WERI-Rb-1 (cell line): Measurements from ENCODE around the gene LYZ.

Experiments used
- DNase-seq: peaks from one replicate; pipeline ENCODE4 v3.0.0-alpha.2; 2020
- H3K27ac ChIP-seq: fragments of 250-450 bp; sonication (Bioruptor Pico); 2 replicates; pipeline ENCODE4 v1.5.1; 2020; ENCODE audit warnings: mild to moderate bottlenecking, moderate library complexity
- H3K27me3 ChIP-seq: fragments of 250-450 bp; sonication (Bioruptor Pico); 2 replicates; pipeline ENCODE4 v1.5.1; 2021; ENCODE audit warnings: mild to moderate bottlenecking, low read depth, moderate library complexity; ENCODE audit not compliant: insufficient read depth, severe bottlenecking
- H3K36me3 ChIP-seq: fragments of 250-450 bp; sonication (Bioruptor Pico); 2 replicates; pipeline ENCODE4 v1.5.1; 2020; ENCODE audit warnings: mild to moderate bottlenecking, moderate library complexity
- H3K4me3 ChIP-seq: 2 replicates; pipeline ENCODE4 v1.5.1; 2011; ENCODE audit warnings: low read depth, mild to moderate bottlenecking, control low read depth, low read length
- H3K9me3 ChIP-seq: fragments of 250-450 bp; sonication (Bioruptor Pico); 2 replicates; pipeline ENCODE4 v1.5.1; 2021; ENCODE audit warnings: mild to moderate bottlenecking, moderate library complexity; ENCODE audit not compliant: severe bottlenecking
- TF ChIP-seq, protein P1 (sequence below): IDR thresholded peaks from 2 replicates; pipeline ENCODE4 v1.5.1; 2011; ENCODE audit warnings: low read depth, mild to moderate bottlenecking, control low read depth, inconsistent platforms, low read length

LYZ gene

DNA sequence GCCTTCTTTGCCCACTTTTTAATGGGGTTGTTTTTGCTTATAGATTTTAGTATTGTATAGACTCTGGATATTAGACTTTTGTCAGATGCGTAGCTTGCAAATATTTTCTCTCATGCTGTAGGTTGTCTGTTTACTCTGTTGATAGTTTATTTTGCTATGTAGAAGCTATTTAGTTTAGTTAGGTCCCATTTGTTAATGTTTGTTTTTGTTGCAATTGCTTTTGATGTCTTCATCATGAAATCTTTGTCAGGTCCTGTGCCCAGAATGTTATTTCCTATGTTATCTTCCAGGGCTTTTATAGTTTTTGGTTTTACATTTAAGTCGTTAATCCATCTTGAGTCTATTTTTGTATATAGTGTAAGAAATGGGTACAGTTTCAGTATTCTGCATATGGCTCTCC is 30.0 kb upstream of the LYZ start:
- Histone ChIP-seq H3K4me3 (no peak overlapping the region), H3K27ac (no peak overlapping the region), H3K36me3 (no peaks in the 10 kb centered on the region), H3K9me3 (no peaks in the 10 kb centered on the region), H3K27me3 (no peaks in the 10 kb centered on the region)
- DNase-seq, result no peak
- TF ChIP-seq, protein P1, sequence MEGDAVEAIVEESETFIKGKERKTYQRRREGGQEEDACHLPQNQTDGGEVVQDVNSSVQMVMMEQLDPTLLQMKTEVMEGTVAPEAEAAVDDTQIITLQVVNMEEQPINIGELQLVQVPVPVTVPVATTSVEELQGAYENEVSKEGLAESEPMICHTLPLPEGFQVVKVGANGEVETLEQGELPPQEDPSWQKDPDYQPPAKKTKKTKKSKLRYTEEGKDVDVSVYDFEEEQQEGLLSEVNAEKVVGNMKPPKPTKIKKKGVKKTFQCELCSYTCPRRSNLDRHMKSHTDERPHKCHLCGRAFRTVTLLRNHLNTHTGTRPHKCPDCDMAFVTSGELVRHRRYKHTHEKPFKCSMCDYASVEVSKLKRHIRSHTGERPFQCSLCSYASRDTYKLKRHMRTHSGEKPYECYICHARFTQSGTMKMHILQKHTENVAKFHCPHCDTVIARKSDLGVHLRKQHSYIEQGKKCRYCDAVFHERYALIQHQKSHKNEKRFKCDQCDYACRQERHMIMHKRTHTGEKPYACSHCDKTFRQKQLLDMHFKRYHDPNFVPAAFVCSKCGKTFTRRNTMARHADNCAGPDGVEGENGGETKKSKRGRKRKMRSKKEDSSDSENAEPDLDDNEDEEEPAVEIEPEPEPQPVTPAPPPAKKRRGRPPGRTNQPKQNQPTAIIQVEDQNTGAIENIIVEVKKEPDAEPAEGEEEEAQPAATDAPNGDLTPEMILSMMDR, result no peak

DNA sequence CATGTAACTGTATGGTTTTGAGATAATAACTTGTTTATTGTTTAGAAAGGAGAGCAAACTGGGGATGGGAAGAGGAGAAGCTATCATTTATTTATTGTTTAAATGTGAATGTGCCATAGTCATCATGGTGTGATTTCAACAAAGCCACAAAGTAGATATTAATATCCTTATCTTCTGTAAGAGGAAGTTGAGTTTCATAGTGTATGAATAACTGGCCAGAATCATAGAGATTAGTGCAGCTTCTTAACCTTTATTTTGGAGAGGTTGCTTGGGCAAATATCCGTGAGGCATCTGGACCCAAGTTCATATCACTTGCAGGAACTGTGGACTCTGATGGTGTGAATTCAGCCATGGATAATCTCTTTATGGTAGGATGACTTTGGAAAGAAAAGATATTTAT is 26.8 kb upstream of the LYZ start:
- DNase-seq, result no peak
- H3K27ac ChIP-seq, result no peak overlapping the region
- no peak overlapping the region for H3K4me3 ChIP-seq
- TF ChIP-seq, protein P1, result no peak
- H3K36me3 ChIP-seq, result no peaks in the 10 kb centered on the region
- H3K9me3 ChIP-seq, result no peaks in the 10 kb centered on the region
- no peaks in the 10 kb centered on the region for H3K27me3 ChIP-seq

DNA sequence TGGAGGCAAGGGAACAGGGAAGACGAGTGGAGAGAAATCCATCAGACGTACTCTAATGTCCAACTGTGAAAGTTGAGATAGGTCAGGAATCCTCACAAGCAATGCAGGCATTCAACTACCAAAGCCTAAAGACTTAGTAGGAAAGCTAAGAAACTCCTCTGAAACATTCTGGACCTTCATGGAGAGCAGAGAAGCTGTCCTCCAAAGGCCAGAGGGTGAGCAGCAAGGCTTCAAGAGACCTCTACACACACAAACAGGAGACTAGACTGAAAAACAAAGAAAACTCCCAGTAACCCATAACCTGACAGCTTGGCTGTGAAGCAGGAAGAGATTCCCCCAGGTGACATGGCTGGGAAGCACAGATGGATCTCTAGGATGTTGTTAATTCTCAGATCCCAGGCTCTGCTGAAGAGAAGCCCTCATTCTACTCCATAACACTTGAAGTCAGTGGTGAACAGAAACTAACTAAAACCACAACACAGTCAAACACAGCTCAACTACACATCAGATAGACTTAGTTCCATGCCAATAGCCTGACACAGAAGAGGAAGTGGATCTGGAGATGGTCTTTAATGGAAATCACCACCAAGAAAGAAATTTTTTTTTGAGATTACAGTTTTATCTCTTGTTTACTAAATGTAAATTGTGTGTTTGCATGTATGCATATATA is 23.2 kb upstream of the LYZ start:
- no peaks in the 10 kb centered on the region for H3K9me3 ChIP-seq
- H3K4me3 ChIP-seq, result no peak overlapping the region
- no peaks in the 10 kb centered on the region for H3K27me3 ChIP-seq
- TF ChIP-seq, protein P1, result no peak
- no peak for DNase-seq
- no peak overlapping the region for H3K27ac ChIP-seq
- H3K36me3 ChIP-seq, result no peaks in the 10 kb centered on the region

DNA sequence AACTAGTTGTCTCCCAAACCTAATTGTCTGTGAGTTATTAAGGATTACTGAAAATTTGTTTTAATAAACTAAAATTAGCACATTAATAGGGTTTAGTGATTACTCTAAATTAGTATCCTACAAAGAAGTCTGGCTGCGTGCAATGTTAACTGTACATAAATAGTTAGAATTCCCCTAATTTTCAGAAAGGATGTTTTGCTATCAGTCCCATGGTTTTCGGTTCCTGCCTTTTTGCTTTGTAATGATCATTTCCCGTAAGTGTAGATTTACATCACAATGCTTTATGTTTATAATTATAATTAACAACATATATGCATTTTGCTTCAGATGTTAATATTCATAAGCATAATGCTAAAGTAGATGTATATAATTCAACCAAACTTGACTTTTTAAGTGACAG is 19.8 kb upstream of the LYZ start:
- Histone ChIP-seq H3K4me3 (no peak overlapping the region), H3K9me3 (no peaks in the 10 kb centered on the region), H3K27ac (no peak overlapping the region), H3K27me3 (no peaks in the 10 kb centered on the region), H3K36me3 (no peaks in the 10 kb centered on the region)
- TF ChIP-seq, protein P1, result no peak
- DNase-seq, result no peak

DNA sequence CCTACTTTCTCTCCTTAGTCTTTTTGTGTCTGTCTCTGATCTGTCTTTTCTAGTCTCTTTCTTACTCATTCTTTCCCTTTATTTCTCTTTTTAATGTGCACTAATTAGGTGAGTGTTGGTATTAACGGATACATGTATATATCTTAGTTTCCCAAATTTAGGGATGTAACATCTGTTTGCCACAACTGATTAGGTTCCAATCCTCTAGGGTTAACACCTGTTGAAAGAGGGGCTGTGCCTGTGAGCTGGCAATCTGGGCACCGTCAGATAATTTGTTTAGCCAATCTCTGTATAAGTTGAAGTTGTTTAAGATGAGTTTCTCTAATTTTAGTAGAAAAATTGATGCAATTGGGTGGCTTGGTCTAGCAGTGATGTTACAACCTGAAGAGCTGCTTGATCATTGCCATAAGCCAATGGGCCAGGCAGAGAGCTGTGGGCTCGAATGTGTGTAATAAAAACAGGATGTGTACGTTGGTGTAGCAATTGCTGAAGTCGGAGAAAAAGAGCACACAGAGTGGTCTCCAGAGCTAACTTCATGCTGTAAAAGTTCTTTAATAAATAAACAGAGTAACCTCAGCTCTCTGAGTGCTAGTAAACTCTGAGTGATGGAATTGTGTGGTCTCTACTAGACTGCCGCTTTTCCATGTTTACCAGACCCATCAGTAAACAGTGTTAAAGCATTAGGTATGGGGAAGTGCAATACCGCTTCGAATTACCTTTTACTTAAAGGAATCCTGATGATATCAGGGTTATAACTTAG is 18.3 kb upstream of the LYZ start:
- no peaks in the 10 kb centered on the region for H3K36me3 ChIP-seq
- no peak for DNase-seq
- H3K27me3 ChIP-seq, result no peaks in the 10 kb centered on the region
- H3K9me3 ChIP-seq, result no peaks in the 10 kb centered on the region
- TF ChIP-seq, protein P1, result no peak
- H3K27ac ChIP-seq, result no peak overlapping the region
- H3K4me3 ChIP-seq, result no peak overlapping the region
